Body of pancreas (tissue), 4 donors: ENCODE results near the gene SEMA3A.

Experiments
- POLR2A ChIP-seq, 3 donors: fragments of 450-650 bp; IDR thresholded peaks; one replicate each; pipeline ENCODE4 v1.6.1; 2016; ENCODE audit warnings: antibody characterized with exemption in 3 of 3, mild to moderate bottlenecking in 2 of 3
- TF ChIP-seq, protein P1 (sequence below), 7 experiments: fragments of 450-650 bp in 4 of 7; fragments of 200-600 bp in 3 of 7; sonication (generic) in 3 of 7; IDR thresholded peaks; one replicate each; pipeline ENCODE4 v1.5.1; 2016 to 2019; ENCODE audit warnings: antibody characterized with exemption in 7 of 7

GRCh38 chr7:84154991-84155781 lies 39.4 kb downstream of the SEMA3A start:
- TF ChIP-seq, protein P1, sequence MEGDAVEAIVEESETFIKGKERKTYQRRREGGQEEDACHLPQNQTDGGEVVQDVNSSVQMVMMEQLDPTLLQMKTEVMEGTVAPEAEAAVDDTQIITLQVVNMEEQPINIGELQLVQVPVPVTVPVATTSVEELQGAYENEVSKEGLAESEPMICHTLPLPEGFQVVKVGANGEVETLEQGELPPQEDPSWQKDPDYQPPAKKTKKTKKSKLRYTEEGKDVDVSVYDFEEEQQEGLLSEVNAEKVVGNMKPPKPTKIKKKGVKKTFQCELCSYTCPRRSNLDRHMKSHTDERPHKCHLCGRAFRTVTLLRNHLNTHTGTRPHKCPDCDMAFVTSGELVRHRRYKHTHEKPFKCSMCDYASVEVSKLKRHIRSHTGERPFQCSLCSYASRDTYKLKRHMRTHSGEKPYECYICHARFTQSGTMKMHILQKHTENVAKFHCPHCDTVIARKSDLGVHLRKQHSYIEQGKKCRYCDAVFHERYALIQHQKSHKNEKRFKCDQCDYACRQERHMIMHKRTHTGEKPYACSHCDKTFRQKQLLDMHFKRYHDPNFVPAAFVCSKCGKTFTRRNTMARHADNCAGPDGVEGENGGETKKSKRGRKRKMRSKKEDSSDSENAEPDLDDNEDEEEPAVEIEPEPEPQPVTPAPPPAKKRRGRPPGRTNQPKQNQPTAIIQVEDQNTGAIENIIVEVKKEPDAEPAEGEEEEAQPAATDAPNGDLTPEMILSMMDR (IDR thresholded peaks at IDR 0.05): no peak
- TF ChIP-seq POLR2A (IDR thresholded peaks at IDR 0.05): no peak
